Fibroblast of the conjunctiva (primary cell): ENCODE data around the gene MAPK7.

Experiments
- DNase-seq: peaks from one replicate; pipeline ENCODE4 v3.0.0-alpha.2; 2010; ENCODE audit warnings: low read depth

MAPK7 gene

GRCh38 chr17:19381361-19381740 is 3.1 kb downstream of the MAPK7 start:
- DNase-seq: no peak

DNA sequence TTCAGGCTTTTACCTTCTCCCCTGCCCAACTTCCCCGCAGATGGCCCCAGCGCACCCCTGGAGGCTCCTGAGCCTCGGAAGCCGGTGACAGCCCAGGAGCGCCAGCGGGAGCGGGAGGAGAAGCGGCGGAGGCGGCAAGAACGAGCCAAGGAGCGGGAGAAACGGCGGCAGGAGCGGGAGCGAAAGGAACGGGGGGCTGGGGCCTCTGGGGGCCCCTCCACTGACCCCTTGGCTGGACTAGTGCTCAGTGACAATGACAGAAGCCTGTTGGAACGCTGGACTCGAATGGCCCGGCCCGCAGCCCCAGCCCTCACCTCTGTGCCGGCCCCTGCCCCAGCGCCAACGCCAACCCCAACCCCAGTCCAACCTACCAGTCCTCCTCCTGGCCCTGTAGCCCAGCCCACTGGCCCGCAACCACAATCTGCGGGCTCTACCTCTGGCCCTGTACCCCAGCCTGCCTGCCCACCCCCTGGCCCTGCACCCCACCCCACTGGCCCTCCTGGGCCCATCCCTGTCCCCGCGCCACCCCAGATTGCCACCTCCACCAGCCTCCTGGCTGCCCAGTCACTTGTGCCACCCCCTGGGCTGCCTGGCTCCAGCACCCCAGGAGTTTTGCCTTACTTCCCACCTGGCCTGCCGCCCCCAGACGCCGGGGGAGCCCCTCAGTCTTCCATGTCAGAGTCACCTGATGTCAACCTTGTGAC is 3.6 kb downstream of the MAPK7 start:
- DNase-seq: no peak

GRCh38 chr17:19382531-19383444 is 4.5 kb downstream of the MAPK7 start:
- no peak for DNase-seq

DNA sequence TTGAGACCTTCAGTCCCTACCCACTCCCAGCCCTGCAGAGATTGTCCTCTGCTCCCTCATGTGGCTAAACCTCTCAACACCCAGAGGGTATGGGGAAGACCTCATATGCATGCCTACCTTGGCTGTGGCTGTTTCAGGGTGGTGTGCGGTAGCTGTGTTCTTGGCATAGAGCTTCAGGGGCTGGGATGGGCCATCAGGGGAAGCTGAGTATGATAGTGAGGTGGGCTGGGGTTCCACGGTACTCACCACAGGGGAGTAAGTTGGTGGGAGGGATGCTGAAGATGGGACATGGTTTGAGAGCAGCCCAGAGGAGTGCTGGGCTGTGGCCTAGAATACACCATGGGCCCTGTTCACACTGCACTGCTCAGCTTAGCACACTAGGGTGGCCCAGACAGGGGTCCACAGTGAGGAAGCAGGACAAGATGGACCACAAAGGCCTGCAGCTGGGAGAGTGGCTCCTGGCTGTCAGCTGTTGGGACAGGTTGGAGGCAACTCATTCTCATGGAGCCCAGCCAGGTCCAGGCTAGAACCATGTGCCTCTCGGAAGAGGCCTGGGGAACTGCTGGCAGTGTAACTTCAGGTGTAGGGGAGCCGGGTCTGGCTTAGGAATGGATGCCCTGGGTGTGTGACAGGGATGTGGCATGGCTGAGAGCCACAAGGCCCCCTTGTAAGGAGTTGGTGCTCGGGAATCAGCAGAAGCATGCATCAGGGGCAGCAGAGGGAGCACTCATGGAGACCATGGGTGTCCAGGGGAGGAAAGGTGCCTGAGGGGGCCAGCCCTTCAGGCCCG is 5.6 kb downstream of the MAPK7 start:
- DNase-seq: no peak

DNA sequence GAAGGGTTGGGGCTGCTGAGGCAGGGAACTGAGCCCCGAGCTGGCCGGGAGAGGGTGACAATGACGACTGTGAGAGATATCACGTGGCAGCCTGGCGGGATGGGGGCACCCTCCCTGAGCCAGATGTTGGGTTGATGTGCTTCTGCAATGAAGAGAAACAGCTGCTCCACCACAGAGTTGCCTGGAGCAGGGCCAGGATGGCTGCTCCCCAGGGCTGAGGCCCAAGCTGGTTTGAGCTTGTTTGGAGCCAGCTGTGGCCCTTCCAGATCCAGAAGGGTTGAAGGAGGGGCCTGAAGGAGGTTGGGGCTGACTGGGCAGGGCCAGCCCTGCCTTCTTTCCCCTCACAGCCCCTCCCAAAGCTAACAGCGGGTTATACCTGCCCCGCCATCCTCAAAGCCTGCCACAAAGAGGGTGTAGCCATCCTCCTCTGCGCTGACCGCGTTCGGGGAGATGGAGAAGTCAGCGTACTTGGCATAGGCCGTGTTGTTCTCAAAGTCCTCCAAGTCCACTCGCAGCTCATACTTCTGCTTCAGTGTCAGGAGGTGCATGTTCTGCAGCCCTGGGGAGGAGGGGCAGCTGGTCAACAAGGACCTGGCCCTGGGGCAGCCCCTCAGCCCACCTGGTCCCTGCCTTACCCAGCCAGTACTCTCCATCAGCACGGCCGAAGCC is 6.6 kb downstream of the MAPK7 start:
- peak; percentile 98 for DNase-seq

DNA sequence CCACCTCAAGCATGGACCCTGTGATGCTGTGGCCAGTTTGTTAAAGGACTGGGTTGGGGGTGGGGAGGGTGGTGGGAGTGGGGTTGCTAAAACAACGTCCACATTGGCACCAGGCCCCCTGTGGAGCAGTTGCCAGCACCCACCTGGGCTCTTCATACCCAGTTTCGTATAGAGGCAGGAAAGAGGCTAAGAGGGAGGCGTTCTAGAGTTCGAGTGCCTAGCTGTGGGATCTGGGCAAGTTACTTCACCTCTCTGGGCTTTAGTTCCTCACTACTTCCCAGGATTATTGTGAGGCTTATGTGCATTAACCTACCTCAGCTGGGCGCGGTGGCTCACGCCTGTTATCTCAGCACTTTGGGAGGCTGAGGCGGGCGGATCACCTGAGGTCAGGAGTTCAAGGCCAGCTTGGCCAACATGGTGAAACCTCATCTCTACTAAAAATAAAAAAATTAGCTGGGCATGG is 7.3 kb downstream of the MAPK7 start:
- DNase-seq: no peak

- peak; percentile 83 for DNase-seq
These were observed 8.0 kb downstream of the MAPK7 start for GRCh38 chr17:19386051-19386929.

DNA sequence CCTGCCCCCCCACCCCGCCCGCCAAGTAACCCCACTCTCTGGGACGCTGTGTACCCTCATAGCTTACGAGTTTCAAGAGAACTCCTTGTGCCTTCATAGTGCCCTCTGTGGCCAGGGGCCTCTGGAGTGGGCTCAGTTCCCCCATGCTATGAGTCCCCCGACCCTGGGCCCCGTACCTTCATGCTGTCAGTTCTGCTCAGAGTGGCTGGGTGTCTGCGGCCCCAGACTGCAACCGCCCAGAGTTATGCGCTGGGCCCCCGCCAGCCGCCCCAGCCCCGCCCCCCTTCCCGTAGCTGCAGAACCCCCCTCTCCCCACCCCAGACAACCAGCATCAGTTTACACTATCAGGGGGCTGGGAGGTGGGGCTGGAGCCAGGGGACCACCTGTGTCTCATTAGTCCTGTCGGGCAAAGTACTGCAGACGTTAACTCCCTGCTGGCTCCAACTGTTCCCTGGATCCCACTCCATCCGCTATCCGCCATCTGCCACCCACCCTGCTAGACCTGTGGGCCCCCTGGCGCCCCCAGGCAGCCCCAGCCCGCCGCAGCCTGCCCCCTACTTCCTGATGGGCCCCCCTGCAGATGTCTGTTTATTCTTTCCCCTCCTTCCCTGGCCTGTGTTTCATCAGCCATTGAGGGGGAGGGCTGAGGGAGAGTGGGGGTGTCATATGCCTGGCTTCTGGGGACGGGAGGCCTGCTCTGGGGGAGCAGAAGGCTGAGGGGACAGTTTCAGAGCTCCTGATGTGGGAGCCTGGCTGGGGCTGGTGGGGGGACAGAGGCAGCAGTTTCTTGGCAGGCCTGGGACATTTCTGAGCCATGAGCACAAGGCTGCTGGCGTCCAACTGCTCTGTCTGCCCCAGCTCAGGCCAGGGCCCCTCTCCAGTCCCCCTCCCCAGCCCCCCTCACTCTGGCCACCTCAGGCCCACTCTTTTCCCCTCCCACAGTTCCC is 8.9 kb downstream of the MAPK7 start, which contains the start of gene MFAP4:
TSS of gene MFAP4 (minus strand) at position 217 of the 947 bp plus-strand sequence. CDS start at position 182, 35 bp downstream.
- peak; percentile 96 for DNase-seq

DNA sequence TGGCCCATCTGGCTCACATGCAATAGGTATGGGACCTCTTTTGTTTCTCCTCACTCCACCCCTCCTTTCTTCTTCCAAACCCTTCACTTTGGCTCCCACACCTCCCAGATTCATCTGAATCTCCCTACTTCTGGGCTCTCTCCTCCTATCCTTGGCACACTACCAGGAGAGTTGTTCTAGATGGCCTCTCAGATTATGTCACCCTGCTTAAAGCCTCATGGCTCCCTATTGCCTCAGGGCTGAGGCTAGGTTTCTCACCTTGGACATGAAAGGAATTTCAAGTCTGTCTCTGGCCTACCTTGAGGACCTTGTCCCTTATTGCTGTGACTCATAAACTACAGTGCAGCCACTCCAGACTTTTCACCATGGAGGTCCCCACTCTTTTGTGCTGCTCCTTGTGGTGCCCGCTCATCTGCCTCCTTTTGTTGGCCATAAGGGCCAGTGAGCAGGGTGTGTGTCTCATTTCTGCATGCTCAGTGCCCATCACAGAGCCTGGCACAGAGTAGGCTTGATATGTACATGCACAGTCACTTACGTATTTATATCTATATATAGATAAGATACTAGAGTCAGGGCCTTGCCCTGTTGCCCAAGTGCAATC is 9.7 kb downstream of the MAPK7 start:
- DNase-seq: peak; percentile 79

GRCh38 chr17:19388791-19389785 is 10.8 kb downstream of the MAPK7 start:
- no peak for DNase-seq

DNA sequence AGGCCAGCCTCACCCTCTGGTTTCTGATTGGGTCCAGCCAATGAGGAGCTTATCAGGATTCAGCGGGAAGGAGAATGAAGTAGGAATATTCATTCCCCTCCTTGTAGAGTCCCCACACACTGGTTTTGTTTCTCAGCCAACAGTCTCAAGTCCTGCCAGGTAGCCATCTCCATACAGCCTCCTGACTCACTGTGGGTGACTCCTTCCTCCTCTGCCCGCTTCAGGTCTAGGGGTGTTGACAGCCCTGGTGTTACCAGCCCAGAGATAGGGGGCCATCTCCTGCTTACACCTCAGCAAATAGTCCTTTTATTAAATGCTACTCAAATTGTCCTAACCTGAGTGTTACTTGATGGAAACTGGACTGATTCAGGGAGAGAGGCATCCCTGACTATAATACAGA is 12.7 kb downstream of the MAPK7 start:
- DNase-seq: no peak

GRCh38 chr17:19391432-19391831 is 13.1 kb downstream of the MAPK7 start:
- DNase-seq: no peak

- no peak for DNase-seq
These were observed 14.0 kb downstream of the MAPK7 start for GRCh38 chr17:19392303-19392702.

- DNase-seq: no peak
These were observed 19.3 kb downstream of the MAPK7 start for GRCh38 chr17:19397556-19398041.

GRCh38 chr17:19398301-19399181 is 20.2 kb downstream of the MAPK7 start:
- no peak for DNase-seq

GRCh38 chr17:19399750-19400450 is 21.6 kb downstream of the MAPK7 start:
- DNase-seq: no peak
